ENCODE measurements around the gene PODXL2.

DNA sequence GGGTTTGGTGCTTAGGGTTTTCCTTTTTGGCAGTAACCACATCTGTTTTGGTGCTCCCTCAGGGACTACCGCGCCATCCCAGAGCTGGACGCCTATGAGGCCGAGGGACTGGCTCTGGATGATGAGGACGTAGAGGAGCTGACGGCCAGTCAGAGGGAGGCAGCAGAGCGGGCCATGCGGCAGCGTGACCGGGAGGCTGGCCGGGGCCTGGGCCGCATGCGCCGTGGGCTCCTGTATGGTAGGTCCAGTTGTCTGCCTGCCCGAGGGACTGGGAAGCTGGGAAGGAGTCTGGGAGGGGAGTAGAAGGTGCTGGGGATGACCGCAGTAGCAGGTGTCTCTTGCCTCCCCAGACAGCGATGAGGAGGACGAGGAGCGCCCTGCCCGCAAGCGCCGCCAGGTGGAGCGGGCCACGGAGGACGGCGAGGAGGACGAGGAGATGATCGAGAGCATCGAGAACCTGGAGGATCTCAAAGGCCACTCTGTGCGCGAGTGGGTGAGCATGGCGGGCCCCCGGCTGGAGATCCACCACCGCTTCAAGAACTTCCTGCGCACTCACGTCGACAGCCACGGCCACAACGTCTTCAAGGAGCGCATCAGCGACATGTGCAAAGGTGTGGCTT lies 24.3 kb upstream of the PODXL2 start:
- TF ChIP-seq, protein P1, sequence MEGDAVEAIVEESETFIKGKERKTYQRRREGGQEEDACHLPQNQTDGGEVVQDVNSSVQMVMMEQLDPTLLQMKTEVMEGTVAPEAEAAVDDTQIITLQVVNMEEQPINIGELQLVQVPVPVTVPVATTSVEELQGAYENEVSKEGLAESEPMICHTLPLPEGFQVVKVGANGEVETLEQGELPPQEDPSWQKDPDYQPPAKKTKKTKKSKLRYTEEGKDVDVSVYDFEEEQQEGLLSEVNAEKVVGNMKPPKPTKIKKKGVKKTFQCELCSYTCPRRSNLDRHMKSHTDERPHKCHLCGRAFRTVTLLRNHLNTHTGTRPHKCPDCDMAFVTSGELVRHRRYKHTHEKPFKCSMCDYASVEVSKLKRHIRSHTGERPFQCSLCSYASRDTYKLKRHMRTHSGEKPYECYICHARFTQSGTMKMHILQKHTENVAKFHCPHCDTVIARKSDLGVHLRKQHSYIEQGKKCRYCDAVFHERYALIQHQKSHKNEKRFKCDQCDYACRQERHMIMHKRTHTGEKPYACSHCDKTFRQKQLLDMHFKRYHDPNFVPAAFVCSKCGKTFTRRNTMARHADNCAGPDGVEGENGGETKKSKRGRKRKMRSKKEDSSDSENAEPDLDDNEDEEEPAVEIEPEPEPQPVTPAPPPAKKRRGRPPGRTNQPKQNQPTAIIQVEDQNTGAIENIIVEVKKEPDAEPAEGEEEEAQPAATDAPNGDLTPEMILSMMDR (IDR thresholded peaks at IDR 0.05) = no peak
- TF ChIP-seq POLR2AphosphoS5 (IDR thresholded peaks at IDR 0.05; ENCODE audit: low read depth, low read length) (no peak), SIN3A (IDR thresholded peaks at IDR 0.05; ENCODE audit: borderline replicate concordance, insufficient read depth, low read depth, low read length) (no peak)
- TF ChIP-seq, protein P2, sequence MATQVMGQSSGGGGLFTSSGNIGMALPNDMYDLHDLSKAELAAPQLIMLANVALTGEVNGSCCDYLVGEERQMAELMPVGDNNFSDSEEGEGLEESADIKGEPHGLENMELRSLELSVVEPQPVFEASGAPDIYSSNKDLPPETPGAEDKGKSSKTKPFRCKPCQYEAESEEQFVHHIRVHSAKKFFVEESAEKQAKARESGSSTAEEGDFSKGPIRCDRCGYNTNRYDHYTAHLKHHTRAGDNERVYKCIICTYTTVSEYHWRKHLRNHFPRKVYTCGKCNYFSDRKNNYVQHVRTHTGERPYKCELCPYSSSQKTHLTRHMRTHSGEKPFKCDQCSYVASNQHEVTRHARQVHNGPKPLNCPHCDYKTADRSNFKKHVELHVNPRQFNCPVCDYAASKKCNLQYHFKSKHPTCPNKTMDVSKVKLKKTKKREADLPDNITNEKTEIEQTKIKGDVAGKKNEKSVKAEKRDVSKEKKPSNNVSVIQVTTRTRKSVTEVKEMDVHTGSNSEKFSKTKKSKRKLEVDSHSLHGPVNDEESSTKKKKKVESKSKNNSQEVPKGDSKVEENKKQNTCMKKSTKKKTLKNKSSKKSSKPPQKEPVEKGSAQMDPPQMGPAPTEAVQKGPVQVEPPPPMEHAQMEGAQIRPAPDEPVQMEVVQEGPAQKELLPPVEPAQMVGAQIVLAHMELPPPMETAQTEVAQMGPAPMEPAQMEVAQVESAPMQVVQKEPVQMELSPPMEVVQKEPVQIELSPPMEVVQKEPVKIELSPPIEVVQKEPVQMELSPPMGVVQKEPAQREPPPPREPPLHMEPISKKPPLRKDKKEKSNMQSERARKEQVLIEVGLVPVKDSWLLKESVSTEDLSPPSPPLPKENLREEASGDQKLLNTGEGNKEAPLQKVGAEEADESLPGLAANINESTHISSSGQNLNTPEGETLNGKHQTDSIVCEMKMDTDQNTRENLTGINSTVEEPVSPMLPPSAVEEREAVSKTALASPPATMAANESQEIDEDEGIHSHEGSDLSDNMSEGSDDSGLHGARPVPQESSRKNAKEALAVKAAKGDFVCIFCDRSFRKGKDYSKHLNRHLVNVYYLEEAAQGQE (IDR thresholded peaks at IDR 0.05; ENCODE audit: insufficient read depth in 1 of 2, low read depth in 2 of 2, low read length in 1 of 2) = no peak

All from Panc1 (cell line).